RWPE1 (cell line): ENCODE results near the gene MCM3AP.
"Not testable (repeated sequence)": the region's sequence is repeated elsewhere in the genome, so short reads cannot be mapped to it uniquely, and the experiment has no call there.

Experiments used
- CTCF ChIA-PET: fragments of 350-600 bp; sonication (Branson Sonifier 250); formaldehyde crosslinking; extraction: SDS; loops from one replicate; lab custom pipeline; 2021; lab: Yijun Ruan, JAX
- POLR2A ChIA-PET: fragments of 400-600 bp; formaldehyde crosslinking; extraction: SDS; loops from one replicate; lab custom pipeline; 2020; ENCODE audit warnings: antibody characterized with exemption; ENCODE audit not compliant: low non-redundant PET; lab: Yijun Ruan, JAX
- DNase-seq: peaks from one replicate; pipeline ENCODE4 v3.0.0; 2012; ENCODE audit warnings: low spot score
- H3K27ac ChIP-seq: fragments of 450-650 bp; 2 replicates; pipeline ENCODE4 v1.5.1; 2017
- TF ChIP-seq, protein P1 (sequence below): fragments of 450-650 bp; conservative IDR thresholded peaks from 2 replicates; pipeline ENCODE4 v1.5.1; 2017; ENCODE audit warnings: low read depth, mild to moderate bottlenecking

The MCM3AP gene

DNA sequence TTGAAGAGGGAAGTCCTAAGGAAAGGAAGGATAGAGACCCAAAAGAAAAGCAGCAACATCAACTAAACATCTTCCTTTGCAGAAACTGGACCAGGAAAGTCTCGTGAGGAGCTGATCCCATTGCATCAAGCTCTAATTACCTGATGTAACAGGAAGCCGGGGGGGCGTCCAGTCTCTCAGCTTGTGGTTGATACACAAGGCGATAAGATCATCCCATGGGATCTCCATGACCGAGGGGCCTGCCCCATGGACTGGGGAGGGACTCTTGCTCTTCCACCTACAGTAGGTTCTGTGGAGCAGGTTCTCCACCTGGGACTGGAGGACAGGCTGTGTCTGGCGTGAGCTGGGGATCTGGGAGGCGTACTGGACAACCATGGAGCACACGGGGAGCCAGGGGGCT lies 42.1 kb downstream of the MCM3AP start:
- TF ChIP-seq, protein P1, sequence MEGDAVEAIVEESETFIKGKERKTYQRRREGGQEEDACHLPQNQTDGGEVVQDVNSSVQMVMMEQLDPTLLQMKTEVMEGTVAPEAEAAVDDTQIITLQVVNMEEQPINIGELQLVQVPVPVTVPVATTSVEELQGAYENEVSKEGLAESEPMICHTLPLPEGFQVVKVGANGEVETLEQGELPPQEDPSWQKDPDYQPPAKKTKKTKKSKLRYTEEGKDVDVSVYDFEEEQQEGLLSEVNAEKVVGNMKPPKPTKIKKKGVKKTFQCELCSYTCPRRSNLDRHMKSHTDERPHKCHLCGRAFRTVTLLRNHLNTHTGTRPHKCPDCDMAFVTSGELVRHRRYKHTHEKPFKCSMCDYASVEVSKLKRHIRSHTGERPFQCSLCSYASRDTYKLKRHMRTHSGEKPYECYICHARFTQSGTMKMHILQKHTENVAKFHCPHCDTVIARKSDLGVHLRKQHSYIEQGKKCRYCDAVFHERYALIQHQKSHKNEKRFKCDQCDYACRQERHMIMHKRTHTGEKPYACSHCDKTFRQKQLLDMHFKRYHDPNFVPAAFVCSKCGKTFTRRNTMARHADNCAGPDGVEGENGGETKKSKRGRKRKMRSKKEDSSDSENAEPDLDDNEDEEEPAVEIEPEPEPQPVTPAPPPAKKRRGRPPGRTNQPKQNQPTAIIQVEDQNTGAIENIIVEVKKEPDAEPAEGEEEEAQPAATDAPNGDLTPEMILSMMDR = no peak
- ChIA-PET CTCF (interaction anchor here (0.5 to 0.7 kb wide), 2 partner anchors 84 to 168 kb away, joined by 3 read pairs; no protein-coding TSS in a partner anchor), POLR2A (no interaction called here)
- no peak overlapping the region for H3K27ac ChIP-seq
- no peak for DNase-seq

DNA sequence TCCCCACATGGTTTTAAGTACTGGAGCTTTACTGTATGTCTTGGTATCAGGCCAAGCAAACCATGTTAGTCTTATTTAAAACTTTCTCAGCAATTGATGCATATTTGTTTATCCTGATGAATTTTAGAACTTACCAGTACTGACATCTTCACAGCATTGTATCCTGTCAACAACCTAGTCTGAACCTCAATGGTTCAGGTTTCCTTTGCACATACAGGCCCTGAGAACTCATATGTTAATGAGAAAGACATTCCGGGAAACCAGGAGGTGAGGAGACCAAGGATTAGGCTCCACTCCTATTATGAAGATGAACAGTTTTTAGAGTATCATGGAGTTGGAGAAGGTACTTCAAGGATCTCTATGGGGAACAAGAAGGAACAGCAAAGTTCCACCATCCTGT lies 43.8 kb downstream of the MCM3AP start:
- CTCF ChIA-PET = interaction anchor here (0.7 to 1.6 kb wide), 3 partner anchors 9 to 98 kb away, joined by 3 read pairs; no protein-coding TSS in a partner anchor
- H3K27ac ChIP-seq, DNase-seq, POLR2A ChIA-PET: not testable (repeated sequence)

DNA sequence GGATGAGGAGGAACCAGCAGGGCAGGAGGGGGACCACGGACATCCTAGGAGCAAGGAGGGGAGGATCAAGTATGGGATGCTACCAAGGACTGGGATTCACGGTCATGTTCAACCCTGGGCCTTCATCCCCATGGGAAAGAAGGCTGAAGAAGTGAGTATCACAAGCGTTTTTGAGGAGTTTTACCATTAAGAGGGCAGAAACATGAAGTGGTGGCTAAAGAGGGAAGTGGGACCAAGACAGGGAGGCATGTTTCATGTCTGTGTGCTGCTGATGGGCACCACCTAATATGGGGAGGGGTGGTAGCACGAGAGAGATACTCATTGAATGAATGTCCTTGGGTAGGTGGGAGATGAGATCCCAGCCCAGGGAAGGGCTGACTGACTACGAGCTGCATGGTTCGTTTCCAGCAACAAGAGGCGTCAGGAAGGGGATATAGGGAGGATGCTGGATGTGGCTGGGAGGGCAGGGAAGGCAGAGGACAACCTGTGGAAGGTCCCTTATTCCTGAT lies 45.5 kb downstream of the MCM3AP start:
- CTCF ChIA-PET = interaction anchor here (1.4 kb wide), 1 partner anchor 10 kb away, joined by 5 read pairs; no protein-coding TSS in a partner anchor
- POLR2A ChIA-PET = no interaction called here
- peak overlapping the region; percentile 42 for H3K27ac ChIP-seq
- no peak for DNase-seq
- TF ChIP-seq, protein P1 = no peak

DNA sequence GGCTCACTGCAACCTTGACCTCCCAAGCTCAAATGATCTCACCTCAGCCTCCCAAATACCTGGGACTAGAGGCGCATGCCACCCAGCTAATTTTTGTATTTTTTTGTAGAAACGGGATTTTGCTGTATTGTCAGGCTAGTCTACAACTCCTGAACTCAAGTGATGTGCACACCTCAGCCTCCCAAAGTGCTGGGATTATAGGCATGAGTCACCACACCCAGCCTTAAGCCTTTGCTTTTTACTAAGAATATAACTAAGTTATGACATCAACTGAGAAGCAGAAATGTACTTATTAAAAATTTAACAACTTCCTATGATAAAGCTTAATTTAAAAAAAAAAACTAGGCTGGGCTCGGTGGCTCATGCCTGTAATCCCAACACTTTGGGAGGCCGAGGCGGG lies 47.9 kb downstream of the MCM3AP start:
- TF ChIP-seq, protein P1 = no peak
- ChIA-PET CTCF (no interaction called here), POLR2A (no interaction called here)
- DNase-seq = no peak
- no peak overlapping the region for H3K27ac ChIP-seq

DNA sequence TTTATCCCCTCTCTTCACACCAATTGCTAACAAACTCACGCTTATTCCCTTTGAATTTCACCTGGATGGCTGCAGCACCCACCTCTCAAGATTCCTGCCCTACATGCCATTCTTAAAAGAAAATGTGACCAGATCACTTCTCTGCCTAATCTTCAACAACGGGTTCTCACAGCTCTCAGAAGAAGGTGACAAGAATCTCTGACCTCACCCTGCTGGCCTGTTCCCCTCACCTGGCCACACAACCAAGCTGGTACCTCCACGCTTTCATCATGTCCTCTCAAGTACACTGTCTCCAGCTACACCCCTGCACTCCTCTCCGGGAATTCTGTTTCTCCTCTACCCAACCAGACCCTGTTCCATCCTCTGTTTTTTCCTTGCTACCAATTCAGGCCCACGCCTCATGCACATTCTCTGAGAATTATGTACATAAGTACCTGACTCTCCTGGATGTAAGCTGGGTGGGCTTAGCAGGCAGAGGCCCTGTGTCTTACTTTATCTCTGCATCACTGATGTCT lies 50.9 kb downstream of the MCM3AP start:
- POLR2A ChIA-PET = no interaction called here
- CTCF ChIA-PET = interaction anchor here (0.6 to 1.1 kb wide), 2 partner anchors 18 kb away, joined by 3 to 4 read pairs; no protein-coding TSS in a partner anchor
- H3K27ac ChIP-seq = no peak overlapping the region
- DNase-seq = no peak
- TF ChIP-seq, protein P1 = no peak

DNA sequence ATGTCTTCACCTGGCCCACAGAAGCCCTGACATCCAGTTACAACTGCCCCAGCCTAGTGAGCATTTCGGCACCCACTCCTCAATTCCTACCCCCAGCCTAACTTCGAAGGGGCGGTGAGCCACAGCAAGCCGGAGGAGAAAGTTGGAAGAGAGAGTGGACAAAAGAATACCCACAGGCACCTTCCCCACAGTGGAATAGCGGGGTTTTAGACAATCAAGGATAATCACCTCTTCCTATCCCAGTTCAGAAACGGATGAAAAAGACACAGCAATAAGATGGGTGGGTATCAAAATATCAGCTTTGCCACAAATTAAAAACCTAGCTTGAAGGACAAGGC lies 55.5 kb downstream of the MCM3AP start:
- TF ChIP-seq, protein P1 = no peak
- CTCF ChIA-PET = interaction anchor here (0.6 to 1.1 kb wide), 2 partner anchors 11 to 1876 kb away, joined by 3 to 5 read pairs; no protein-coding TSS in a partner anchor
- POLR2A ChIA-PET = interaction anchor here (0.7 kb wide), 1 partner anchor 40 kb away, joined by 3 read pairs; no protein-coding TSS in a partner anchor
- no peak for DNase-seq
- peak overlapping the region; percentile 77 for H3K27ac ChIP-seq
